ENCODE data around the gene STAM. TPM values are rescaled to one million over a fixed set of nuclear protein-coding genes. Genes with fewer than 3 reads are reported as not detected.

STAM gene
- polyA plus RNA-seq, 4 donors = 26.3 to 37.0 (median 32.1) TPM

GRCh38 chr10:17673471-17674061 is 29.6 kb downstream of the STAM start:
- DNase-seq (ENCODE audit: low read depth in 4 of 4, low spot score in 3 of 4) = no peak

DNA sequence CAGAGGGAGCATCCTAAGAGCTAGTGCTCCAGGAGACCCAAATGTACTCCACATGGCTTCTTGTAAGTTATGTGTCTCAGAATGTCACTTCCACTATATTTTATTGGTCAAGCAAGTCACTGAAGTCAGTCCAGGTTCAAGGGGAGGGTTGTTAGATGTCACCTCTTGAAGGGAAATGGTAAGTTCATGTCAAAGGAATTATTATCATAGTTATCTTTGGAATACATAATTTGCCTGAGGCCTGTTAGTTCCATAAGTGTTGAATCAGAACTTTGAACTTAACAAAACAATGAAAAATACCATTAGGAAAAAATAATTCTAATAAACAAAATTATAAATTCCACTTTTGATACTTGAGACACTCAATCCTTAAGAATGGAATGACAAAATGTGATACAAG is 30.6 kb downstream of the STAM start:
- DNase-seq (ENCODE audit: low read depth in 4 of 4, low spot score in 3 of 4) = no peak

GRCh38 chr10:17675638-17676037 is 31.7 kb downstream of the STAM start:
- DNase-seq (ENCODE audit: low read depth in 4 of 4, low spot score in 3 of 4) = no peak

DNA sequence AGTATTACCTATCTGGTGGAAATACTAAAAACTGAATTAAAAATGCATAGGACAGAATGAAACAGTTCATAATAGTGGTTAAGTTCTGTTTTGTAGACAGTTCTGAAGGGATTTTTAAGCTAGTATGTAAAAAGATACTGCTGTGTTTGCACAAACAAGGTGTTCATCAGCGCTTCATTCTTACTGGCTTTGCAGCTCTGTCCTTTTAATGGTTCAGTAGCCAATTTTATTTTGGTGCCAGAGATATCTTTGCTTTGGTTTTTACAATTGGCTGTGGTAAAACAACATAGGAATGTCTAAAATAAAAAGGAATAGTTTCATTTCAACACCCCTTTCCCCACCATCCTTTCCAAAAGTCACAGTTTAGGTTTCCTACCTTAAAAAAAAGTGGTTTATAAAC is 33.0 kb downstream of the STAM start:
- DNase-seq (ENCODE audit: low read depth in 4 of 4, low spot score in 3 of 4) = no peak

DNA sequence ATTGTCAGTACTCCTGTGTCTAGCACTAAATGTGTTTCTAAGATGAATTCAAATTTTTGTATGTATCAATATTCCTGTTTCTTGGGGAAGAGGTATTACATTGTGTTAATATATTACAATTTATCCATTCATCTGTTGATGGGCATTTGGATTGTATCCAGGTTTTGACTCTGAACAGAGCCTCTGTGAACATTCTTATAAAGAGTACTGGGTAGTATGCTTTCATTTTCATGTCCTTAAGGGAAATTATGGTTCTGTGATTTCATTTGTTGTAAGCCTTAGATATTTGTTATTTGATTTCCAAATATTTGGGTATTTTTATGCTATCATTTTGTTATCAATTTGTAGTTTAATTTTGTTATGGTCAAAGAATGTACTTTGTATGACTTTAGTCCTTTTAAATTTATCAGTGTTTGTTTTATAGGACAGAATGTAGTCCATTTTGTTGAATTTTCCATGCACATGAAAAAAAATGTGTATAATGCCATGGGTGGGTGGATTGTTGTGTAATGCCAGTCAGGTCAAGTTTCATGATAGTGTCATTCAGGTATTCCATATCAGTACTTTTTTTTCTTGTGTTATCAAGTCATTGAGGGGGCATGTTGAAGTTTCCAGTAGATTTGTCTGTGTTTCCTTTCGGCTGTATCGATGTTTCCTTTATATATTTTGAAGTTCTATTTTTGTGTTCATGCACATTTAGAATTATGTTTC is 38.4 kb downstream of the STAM start:
- no peak for DNase-seq (ENCODE audit: low read depth in 4 of 4, low spot score in 3 of 4)

- no peak for DNase-seq (ENCODE audit: low read depth in 4 of 4, low spot score in 3 of 4)
Measured at GRCh38 chr10:17683541-17683940, 39.6 kb downstream of the STAM start.

DNA sequence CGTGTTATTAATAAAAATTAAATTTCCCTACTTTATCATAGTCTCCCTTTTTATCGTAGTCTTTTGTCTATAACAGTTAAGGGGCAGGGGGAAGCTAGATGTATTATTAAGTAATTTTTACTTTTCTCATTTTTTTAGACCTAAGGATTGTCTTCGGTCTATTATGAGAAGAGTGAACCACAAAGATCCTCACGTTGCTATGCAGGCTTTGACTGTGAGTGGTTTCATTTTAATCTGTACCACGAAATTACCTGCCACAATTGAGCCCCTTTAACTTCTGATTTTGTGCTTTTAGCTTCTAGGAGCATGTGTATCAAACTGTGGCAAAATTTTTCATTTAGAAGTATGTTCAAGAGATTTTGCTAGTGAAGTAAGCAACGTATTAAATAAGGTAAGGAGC is 40.6 kb downstream of the STAM start:
- DNase-seq (ENCODE audit: low read depth in 4 of 4, low spot score in 3 of 4) = no peak

DNA sequence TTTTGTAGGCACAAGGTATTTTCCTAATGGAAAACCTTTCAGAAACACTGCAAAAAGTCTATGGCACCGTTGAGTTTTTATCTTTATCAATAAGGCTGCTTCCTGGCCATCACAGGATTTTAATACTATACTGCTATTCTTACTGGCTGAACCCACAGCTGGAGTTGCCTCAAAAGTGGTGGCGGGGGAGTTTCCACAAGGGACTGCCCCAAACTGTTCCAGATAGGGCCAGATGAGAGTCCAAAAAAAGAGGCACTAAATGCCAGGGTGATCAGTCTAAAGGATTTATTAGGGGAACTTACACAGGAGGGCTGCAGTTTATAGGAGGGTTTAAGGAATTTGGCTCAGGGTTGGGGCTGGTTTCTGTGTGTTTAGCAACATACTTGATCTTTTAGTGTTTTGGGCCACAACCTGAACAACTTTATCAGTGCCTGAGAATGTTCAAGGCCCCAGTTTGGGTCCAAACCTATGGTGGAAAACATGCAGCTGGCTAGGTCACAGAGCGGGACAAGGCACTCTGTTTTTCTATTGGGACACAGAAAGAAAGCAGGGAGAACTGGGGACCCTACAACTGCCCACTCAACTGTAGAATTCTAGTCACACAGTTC is 41.4 kb downstream of the STAM start:
- DNase-seq (ENCODE audit: low read depth in 4 of 4, low spot score in 3 of 4) = no peak

- no peak for DNase-seq (ENCODE audit: low read depth in 4 of 4, low spot score in 3 of 4)
Measured at GRCh38 chr10:17687117-17687831, 43.3 kb downstream of the STAM start.

- DNase-seq (ENCODE audit: low read depth in 4 of 4, low spot score in 3 of 4) = no peak
Measured at GRCh38 chr10:17689137-17689536, 45.2 kb downstream of the STAM start.

- DNase-seq (ENCODE audit: low read depth in 4 of 4, low spot score in 3 of 4) = no peak
Measured at GRCh38 chr10:17693009-17693408, 49.1 kb downstream of the STAM start.

GRCh38 chr10:17698696-17699095 is 54.7 kb downstream of the STAM start:
- no peak for DNase-seq (ENCODE audit: low read depth in 4 of 4, low spot score in 3 of 4)

GRCh38 chr10:17701301-17701700 is 57.4 kb downstream of the STAM start:
- no peak for DNase-seq (ENCODE audit: low read depth in 4 of 4, low spot score in 3 of 4)

DNA sequence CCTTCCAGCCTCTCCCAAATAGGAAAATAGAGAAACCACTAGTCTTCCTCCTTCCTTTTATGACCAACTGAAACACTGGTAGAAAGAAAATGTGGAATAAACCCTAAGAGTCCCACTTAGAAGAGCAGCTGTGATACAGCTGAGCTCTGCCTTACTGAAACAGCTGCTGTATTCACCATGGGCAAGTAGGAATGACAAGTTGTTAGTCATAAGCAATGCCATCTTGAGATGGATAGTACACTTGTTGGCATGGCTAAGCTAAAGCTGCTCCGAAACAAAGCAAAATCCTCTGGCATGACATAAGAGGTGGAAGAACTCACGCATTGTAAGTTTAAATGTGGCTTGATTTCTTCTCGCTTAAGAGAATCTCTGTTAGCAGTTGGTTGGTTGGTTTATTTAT is 59.8 kb downstream of the STAM start:
- no peak for DNase-seq (ENCODE audit: low read depth in 4 of 4, low spot score in 3 of 4)

DNA sequence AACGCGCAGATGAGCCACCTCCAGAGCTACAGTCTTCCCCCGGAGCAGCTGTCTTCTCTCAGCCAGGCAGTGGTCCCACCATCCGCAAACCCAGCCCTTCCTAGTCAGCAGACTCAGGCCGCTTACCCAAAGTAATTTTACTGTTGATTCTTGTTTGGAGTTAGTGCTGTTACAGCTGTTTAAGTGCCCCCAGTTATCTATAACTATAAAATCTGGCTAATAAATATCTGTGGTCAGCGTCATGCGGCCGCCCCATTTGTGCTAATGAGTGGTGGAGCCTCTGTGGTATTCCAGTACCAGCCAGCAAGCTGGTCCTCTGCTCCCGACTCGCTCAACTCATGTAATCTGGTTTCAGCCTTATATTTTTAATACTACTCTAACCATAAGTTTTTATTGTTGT is 64.9 kb downstream of the STAM start:
- DNase-seq (ENCODE audit: low read depth in 4 of 4, low spot score in 3 of 4) = no peak

GRCh38 chr10:17709492-17709891 is 65.5 kb downstream of the STAM start:
- DNase-seq (ENCODE audit: low read depth in 4 of 4, low spot score in 3 of 4) = no peak

- DNase-seq (ENCODE audit: low read depth in 4 of 4, low spot score in 3 of 4) = no peak
Measured at GRCh38 chr10:17710181-17710580, 66.2 kb downstream of the STAM start.

GRCh38 chr10:17712053-17712452 is 68.1 kb downstream of the STAM start:
- no peak for DNase-seq (ENCODE audit: low read depth in 4 of 4, low spot score in 3 of 4)

- DNase-seq (ENCODE audit: low read depth in 4 of 4, low spot score in 3 of 4) = no peak
Measured at GRCh38 chr10:17712717-17713471, 68.9 kb downstream of the STAM start.

GRCh38 chr10:17713758-17714157 is 69.8 kb downstream of the STAM start:
- DNase-seq (ENCODE audit: low read depth in 4 of 4, low spot score in 3 of 4) = no peak

DNA sequence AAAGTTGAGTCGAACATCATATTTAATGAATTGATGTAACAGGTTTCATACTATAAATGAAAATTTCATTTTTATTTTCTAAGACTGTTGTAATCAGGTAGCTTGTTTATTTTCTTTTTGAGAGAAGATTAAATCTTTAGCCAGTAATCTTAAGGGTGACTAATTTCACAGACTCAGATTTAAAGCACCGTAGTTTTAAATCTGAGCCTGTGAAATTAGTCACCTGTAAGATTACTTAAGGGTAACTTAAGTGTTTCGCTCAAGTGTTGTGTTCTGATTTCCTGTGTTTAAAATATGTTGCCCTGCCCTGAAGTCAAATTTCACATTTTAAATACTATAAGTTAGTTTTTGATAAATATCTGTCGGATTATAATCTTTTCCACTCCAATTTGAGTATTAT is 72.2 kb downstream of the STAM start:
- no peak for DNase-seq (ENCODE audit: low read depth in 4 of 4, low spot score in 3 of 4)

Data from left renal pelvis (tissue), 4 donors.